HepG2 (cell line): ENCODE results near the gene ZNF771. TPM values are rescaled to one million over a fixed set of nuclear protein-coding genes. Genes with fewer than 3 reads are reported as not detected.

Source experiments
- ATF7 ChIP-seq, 2 experiments: fragments of 450-650 bp in 1 of 2; sonication (generic) in 1 of 2; formaldehyde crosslinking in 1 of 2; IDR thresholded peaks; 2 replicates each; pipeline versions ENCODE4 v1.4.0 to v1.6.1; 2016 to 2020; ENCODE audit warnings: antibody characterized with exemption in 1 of 2, mild to moderate bottlenecking in 1 of 2, missing genetic modification reagents in 1 of 2
- ESRRA ChIP-seq: sonication (generic); formaldehyde crosslinking; IDR thresholded peaks from 2 replicates; pipeline ENCODE4 v1.5.1; 2020; ENCODE audit warnings: mild to moderate bottlenecking, low read depth, missing genetic modification reagents
- HIVEP1 ChIP-seq: sonication (generic); formaldehyde crosslinking; IDR thresholded peaks from 2 replicates; pipeline ENCODE4 v1.4.0; 2020; ENCODE audit warnings: mild to moderate bottlenecking, missing genetic modification reagents
- MBD4 ChIP-seq: IDR thresholded peaks from 2 replicates; pipeline ENCODE4 v1.6.1; 2012; ENCODE audit warnings: low read length, inconsistent platforms, borderline replicate concordance
- NPAS2 ChIP-seq: sonication (generic); formaldehyde crosslinking; IDR thresholded peaks from 2 replicates; pipeline ENCODE4 v1.8.0; 2022; ENCODE audit warnings: mild to moderate bottlenecking, missing genetic modification reagents, borderline replicate concordance
- PRPF4 ChIP-seq: fragments of 200-400 bp; formaldehyde crosslinking; IDR thresholded peaks from 2 replicates; pipeline ENCODE4 v1.6.1; 2016; ENCODE audit warnings: low read length, low read depth; ENCODE audit not compliant: poor library complexity, severe bottlenecking
- RAD21 ChIP-seq: fragments of 450-650 bp; formaldehyde crosslinking; IDR thresholded peaks from 2 replicates; pipeline ENCODE4 v1.5.0; 2020; ENCODE audit warnings: mild to moderate bottlenecking
- SUZ12 ChIP-seq: fragments of 150-350 bp; IDR thresholded peaks from 2 replicates; pipeline ENCODE4 v1.6.1; 2014; ENCODE audit warnings: low read depth, low read length
- TSC22D2 ChIP-seq: sonication (generic); formaldehyde crosslinking; IDR thresholded peaks from 2 replicates; pipeline ENCODE4 v1.5.1; 2020; ENCODE audit warnings: missing genetic modification reagents, mild to moderate bottlenecking, borderline replicate concordance
- ZNF256 ChIP-seq: sonication (generic); formaldehyde crosslinking; conservative IDR thresholded peaks from 2 replicates; pipeline ENCODE4 v1.4.0; 2020; ENCODE audit warnings: missing genetic modification reagents
- ZNF337 ChIP-seq: sonication (generic); formaldehyde crosslinking; IDR thresholded peaks from 2 replicates; pipeline ENCODE4 v1.5.1; 2020; ENCODE audit warnings: missing genetic modification reagents, low read depth, mild to moderate bottlenecking, borderline replicate concordance
- ZNF552 ChIP-seq: sonication (generic); formaldehyde crosslinking; IDR thresholded peaks from 2 replicates; pipeline ENCODE4 v1.9.0; 2022; ENCODE audit warnings: missing genetic modification reagents, mild to moderate bottlenecking, borderline replicate concordance
- polyA plus RNA-seq, 8 experiments: library from polyadenylated mRNA; depleted of rRNA in 3 of 8; stranded (reverse) in 7 of 8; unstranded in 1 of 8; fragments of >200 nt; fragmentation: Illumina TruSeq in 4 of 8; extraction: Trizol in 4 of 8; gene quantifications; 2 replicates each; pipeline versions ENCODE4 v1.2.1 to v1.2.3, GENCODE V29; 2011 to 2016; ENCODE audit warnings: low read depth in 4 of 8, missing spikeins in 1 of 8, mixed read lengths in 1 of 8; ENCODE audit not compliant: insufficient read depth in 1 of 8
- total RNA-seq, 5 experiments: library from RNA; depleted of rRNA; stranded (reverse); fragments of >200 nt; fragmentation: Illumina TruSeq; extraction: Trizol; gene quantifications; 2 replicates each; pipeline ENCODE4 v1.2.3, GENCODE V29; 2016; ENCODE audit warnings: low read depth in 1 of 5
- TF ChIP-seq, protein P1 (sequence below): sonication (generic); formaldehyde crosslinking; conservative IDR thresholded peaks from 2 replicates; pipeline ENCODE4 v1.4.0; 2020; ENCODE audit warnings: missing genetic modification reagents
- TF ChIP-seq, protein P2 (sequence below): sonication (generic); formaldehyde crosslinking; IDR thresholded peaks from 2 replicates; pipeline ENCODE4 v1.4.0; 2020; ENCODE audit warnings: mild to moderate bottlenecking, missing genetic modification reagents, borderline replicate concordance
- TF ChIP-seq, protein P3 (sequence below): sonication (generic); formaldehyde crosslinking; IDR thresholded peaks from 2 replicates; pipeline ENCODE4 v1.4.0; 2020; ENCODE audit warnings: mild to moderate bottlenecking, missing genetic modification reagents
- TF ChIP-seq, protein P4 (sequence below): sonication (generic); formaldehyde crosslinking; IDR thresholded peaks from 2 replicates; pipeline ENCODE4 v1.8.1; 2022; ENCODE audit warnings: low read depth, mild to moderate bottlenecking, missing genetic modification reagents
- TF ChIP-seq, protein P5 (sequence below): sonication (generic); formaldehyde crosslinking; IDR thresholded peaks from 2 replicates; pipeline ENCODE4 v1.8.0; 2022; ENCODE audit warnings: mild to moderate bottlenecking, missing genetic modification reagents, moderate library complexity

The ZNF771 gene
- total and polyA plus RNA-seq, 2 of the 13 experiments (the other 11 are each of a cell fraction or from before 2014, with no cell fraction given): 5.0 to 11.8 TPM

DNA sequence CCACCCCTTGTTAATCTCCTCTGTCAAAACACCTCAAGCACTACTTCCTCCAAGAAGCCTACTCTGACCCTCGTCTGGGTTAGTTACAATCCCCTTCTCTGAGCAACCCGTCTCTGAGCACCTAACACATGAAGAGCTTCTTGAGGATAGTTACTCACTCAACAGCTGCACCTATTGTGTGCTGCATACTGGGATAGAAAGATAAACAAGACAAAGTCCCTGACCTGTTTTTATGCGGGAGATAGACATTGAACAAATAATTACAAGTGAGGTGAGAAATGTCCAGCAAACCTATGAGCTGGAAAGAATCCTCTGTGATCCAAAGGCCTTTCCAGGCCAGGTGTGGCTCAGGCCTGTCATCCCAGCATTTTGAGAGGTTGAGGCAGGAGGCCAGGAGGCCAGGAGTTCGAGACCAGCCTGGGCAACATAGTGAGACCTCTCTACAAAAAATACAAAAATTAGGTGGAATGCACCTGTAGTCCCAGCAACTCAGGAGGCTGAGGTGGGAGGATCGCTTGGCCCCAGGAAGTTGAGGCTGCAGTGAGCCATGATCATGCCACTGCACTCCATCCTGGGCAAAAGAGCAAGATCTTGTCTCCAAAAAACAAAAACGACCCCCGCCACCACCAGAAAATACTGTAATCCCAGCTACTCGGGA is 5.5 kb upstream of the ZNF771 start (continued):
- no peak for TF ChIP-seq SUZ12
- TF ChIP-seq, protein P1, sequence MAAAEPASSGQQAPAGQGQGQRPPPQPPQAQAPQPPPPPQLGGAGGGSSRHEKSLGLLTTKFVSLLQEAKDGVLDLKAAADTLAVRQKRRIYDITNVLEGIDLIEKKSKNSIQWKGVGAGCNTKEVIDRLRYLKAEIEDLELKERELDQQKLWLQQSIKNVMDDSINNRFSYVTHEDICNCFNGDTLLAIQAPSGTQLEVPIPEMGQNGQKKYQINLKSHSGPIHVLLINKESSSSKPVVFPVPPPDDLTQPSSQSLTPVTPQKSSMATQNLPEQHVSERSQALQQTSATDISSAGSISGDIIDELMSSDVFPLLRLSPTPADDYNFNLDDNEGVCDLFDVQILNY (CRISPR knock-in tag): no peak
- peak; percentile 54; the same call in 1 of the 2 replicates for TF ChIP-seq RAD21 (CRISPR knock-in tag)
- 0 out of 2 replicates have a peak, but pooled peaks have one; percentile 31 for TF ChIP-seq TSC22D2
- TF ChIP-seq, protein P2, sequence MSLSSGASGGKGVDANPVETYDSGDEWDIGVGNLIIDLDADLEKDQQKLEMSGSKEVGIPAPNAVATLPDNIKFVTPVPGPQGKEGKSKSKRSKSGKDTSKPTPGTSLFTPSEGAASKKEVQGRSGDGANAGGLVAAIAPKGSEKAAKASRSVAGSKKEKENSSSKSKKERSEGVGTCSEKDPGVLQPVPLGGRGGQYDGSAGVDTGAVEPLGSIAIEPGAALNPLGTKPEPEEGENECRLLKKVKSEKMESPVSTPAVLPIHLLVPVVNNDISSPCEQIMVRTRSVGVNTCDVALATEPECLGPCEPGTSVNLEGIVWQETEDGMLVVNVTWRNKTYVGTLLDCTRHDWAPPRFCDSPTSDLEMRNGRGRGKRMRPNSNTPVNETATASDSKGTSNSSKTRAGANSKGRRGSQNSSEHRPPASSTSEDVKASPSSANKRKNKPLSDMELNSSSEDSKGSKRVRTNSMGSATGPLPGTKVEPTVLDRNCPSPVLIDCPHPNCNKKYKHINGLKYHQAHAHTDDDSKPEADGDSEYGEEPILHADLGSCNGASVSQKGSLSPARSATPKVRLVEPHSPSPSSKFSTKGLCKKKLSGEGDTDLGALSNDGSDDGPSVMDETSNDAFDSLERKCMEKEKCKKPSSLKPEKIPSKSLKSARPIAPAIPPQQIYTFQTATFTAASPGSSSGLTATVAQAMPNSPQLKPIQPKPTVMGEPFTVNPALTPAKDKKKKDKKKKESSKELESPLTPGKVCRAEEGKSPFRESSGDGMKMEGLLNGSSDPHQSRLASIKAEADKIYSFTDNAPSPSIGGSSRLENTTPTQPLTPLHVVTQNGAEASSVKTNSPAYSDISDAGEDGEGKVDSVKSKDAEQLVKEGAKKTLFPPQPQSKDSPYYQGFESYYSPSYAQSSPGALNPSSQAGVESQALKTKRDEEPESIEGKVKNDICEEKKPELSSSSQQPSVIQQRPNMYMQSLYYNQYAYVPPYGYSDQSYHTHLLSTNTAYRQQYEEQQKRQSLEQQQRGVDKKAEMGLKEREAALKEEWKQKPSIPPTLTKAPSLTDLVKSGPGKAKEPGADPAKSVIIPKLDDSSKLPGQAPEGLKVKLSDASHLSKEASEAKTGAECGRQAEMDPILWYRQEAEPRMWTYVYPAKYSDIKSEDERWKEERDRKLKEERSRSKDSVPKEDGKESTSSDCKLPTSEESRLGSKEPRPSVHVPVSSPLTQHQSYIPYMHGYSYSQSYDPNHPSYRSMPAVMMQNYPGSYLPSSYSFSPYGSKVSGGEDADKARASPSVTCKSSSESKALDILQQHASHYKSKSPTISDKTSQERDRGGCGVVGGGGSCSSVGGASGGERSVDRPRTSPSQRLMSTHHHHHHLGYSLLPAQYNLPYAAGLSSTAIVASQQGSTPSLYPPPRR (CRISPR knock-in tag): peak; percentile 77
- TF ChIP-seq, protein P3, sequence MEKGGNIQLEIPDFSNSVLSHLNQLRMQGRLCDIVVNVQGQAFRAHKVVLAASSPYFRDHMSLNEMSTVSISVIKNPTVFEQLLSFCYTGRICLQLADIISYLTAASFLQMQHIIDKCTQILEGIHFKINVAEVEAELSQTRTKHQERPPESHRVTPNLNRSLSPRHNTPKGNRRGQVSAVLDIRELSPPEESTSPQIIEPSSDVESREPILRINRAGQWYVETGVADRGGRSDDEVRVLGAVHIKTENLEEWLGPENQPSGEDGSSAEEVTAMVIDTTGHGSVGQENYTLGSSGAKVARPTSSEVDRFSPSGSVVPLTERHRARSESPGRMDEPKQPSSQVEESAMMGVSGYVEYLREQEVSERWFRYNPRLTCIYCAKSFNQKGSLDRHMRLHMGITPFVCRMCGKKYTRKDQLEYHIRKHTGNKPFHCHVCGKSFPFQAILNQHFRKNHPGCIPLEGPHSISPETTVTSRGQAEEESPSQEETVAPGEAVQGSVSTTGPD (CRISPR knock-in tag): no peak
- TF ChIP-seq ESRRA: no peak; the same call in 1 of the 2 replicates
- TF ChIP-seq PRPF4: peak; percentile 71
- TF ChIP-seq ZNF256 (CRISPR knock-in tag): no peak
- TF ChIP-seq ZNF552 (CRISPR knock-in tag): 0 out of 2 replicates have a peak, but pooled peaks have one; percentile 41
- TF ChIP-seq ZNF337 (CRISPR knock-in tag): peak; percentile 83; the same call in 1 of the 2 replicates
- no peak for TF ChIP-seq MBD4
- TF ChIP-seq HIVEP1 (CRISPR knock-in tag): no peak
- TF ChIP-seq NPAS2 (CRISPR knock-in tag): no peak
- no peak for TF ChIP-seq ATF7 (IDR thresholded peaks at IDR 0.05)
- TF ChIP-seq ATF7 (CRISPR knock-in tag; IDR thresholded peaks at IDR 0.05): no peak
- TF ChIP-seq, protein P4, sequence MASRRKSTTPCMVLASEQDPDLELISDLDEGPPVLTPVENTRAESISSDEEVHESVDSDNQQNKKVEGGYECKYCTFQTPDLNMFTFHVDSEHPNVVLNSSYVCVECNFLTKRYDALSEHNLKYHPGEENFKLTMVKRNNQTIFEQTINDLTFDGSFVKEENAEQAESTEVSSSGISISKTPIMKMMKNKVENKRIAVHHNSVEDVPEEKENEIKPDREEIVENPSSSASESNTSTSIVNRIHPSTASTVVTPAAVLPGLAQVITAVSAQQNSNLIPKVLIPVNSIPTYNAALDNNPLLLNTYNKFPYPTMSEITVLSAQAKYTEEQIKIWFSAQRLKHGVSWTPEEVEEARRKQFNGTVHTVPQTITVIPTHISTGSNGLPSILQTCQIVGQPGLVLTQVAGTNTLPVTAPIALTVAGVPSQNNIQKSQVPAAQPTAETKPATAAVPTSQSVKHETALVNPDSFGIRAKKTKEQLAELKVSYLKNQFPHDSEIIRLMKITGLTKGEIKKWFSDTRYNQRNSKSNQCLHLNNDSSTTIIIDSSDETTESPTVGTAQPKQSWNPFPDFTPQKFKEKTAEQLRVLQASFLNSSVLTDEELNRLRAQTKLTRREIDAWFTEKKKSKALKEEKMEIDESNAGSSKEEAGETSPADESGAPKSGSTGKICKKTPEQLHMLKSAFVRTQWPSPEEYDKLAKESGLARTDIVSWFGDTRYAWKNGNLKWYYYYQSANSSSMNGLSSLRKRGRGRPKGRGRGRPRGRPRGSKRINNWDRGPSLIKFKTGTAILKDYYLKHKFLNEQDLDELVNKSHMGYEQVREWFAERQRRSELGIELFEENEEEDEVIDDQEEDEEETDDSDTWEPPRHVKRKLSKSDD (CRISPR knock-in tag): no peak
- TF ChIP-seq, protein P5, sequence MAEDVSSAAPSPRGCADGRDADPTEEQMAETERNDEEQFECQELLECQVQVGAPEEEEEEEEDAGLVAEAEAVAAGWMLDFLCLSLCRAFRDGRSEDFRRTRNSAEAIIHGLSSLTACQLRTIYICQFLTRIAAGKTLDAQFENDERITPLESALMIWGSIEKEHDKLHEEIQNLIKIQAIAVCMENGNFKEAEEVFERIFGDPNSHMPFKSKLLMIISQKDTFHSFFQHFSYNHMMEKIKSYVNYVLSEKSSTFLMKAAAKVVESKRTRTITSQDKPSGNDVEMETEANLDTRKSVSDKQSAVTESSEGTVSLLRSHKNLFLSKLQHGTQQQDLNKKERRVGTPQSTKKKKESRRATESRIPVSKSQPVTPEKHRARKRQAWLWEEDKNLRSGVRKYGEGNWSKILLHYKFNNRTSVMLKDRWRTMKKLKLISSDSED: no peak
